Measurements from ENCODE around the gene BRF1.

BRF1 gene

DNA sequence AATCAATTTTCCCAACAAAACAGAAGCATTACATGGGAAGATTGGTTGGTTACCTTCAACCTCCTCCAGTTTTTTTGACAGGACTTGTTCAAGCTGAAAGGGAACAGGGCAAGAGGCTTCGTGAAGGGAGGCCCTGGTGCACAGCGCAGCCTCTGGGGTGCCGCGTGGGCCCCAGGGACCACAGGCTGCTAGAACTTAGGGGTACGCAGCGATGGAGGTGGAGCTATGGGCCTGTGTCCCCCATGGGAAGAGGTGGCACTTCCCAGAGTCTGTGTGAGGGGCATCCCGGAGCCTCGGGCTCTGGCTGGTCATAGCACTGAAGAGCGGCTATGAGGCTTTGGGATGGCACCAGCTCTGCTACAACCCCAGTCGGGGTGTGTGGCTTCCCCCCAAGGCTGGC lies 74.6 kb downstream of the BRF1 start:
- H3K4me1 ChIP-seq (ENCODE audit: control insufficient read depth, insufficient read depth, low read depth, low read length) = peaks cover 4% of the 10 kb centered on the region
- H3K27me3 ChIP-seq (ENCODE audit: control insufficient read depth in 1 of 2, insufficient read depth in 1 of 2, low read length in 2 of 2) = no peaks in the 10 kb centered on the region
- peaks cover 26 to 43% of the 10 kb centered on the region in 2 experiments for H3K36me3 ChIP-seq (ENCODE audit: control insufficient read depth in 1 of 2, insufficient read depth in 2 of 2, low read depth in 1 of 2, low read length in 2 of 2)
- no peak overlapping the region for H3K4ac ChIP-seq (ENCODE audit: low read depth in 1 of 2, low read length in 2 of 2)
- H2BK15ac ChIP-seq (ENCODE audit: low read depth, poor library complexity, severe bottlenecking) = no peak overlapping the region
- H2BK12ac ChIP-seq (ENCODE audit: low read length in 2 of 2) = no peak overlapping the region
- H3K23ac ChIP-seq (ENCODE audit: low read length in 2 of 2) = no peak overlapping the region
- 88% methylated on average over 10 of the region's 10 CpGs for WGBS
- peaks cover 3% of the 10 kb centered on the region for H3K79me1 ChIP-seq (replicated peaks; ENCODE audit: low read length, poor library complexity, severe bottlenecking)
- no peak overlapping the region for H4K91ac ChIP-seq (ENCODE audit: low read length)
- H2AFZ ChIP-seq (ENCODE audit: low read depth, low read length) = no peak overlapping the region
- no peak overlapping the region for H4K8ac ChIP-seq (ENCODE audit: low read length)
- H2BK120ac ChIP-seq (ENCODE audit: low read depth, low read length) = no peak overlapping the region
- H3K9ac ChIP-seq (ENCODE audit: low read length) = no peak overlapping the region
- H3K9me3 ChIP-seq (ENCODE audit: control insufficient read depth, low read length) = no peaks in the 10 kb centered on the region
- no peak overlapping the region for H3K27ac ChIP-seq (ENCODE audit: low read length, poor library complexity, severe bottlenecking)
- H3K18ac ChIP-seq (ENCODE audit: low read depth in 1 of 2, low read length in 2 of 2) = no peak overlapping the region
- no peak overlapping the region for H2BK5ac ChIP-seq (ENCODE audit: low read depth, low read length, poor library complexity, severe bottlenecking)
- H2AK5ac ChIP-seq (ENCODE audit: low read length, severe bottlenecking) = no peak overlapping the region
- H3K4me2 ChIP-seq (ENCODE audit: low read length, poor library complexity, severe bottlenecking) = no peak overlapping the region
- H3K4me3 ChIP-seq (ENCODE audit: insufficient read depth in 1 of 2, low read depth in 1 of 2, low read length in 2 of 2) = no peak overlapping the region
- H3K14ac ChIP-seq (ENCODE audit: low read length in 2 of 2) = no peak overlapping the region
- no peak for DNase-seq

DNA sequence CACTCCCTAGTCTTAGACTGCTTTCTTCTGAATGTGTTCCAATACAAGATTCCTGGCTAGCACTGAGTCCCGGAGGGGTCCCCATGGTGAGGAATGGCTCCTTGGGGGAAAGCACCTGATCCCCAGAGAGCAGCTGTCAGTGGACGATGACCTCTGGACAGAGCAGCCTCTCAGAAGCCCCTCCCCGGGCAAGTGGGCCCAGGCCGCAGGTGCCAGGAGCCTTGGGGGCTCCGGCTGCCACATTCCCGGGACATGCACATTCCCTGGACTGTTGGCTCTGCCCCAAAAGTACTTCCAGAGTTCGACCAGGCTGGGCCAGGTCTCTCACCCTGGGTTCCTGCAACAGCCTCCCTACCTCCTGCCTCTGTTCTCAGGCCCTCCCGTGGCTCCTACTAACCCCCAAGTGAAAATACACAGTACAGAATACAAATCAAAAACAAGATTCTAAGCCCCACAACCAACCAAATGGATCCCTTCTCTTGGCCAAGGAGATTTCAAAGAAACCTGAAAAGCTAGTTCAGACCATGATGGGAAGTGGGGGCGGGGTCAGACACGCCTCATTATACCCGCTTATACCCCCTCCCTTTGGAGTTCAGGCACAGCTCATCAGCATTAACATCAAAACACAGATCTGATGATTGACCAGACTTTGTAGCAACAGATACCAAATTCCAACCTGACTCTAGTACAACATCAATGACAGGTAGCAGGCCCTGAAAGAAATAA lies 75.8 kb downstream of the BRF1 start:
- no peak overlapping the region for H3K4ac ChIP-seq (ENCODE audit: low read depth in 1 of 2, low read length in 2 of 2)

DNA sequence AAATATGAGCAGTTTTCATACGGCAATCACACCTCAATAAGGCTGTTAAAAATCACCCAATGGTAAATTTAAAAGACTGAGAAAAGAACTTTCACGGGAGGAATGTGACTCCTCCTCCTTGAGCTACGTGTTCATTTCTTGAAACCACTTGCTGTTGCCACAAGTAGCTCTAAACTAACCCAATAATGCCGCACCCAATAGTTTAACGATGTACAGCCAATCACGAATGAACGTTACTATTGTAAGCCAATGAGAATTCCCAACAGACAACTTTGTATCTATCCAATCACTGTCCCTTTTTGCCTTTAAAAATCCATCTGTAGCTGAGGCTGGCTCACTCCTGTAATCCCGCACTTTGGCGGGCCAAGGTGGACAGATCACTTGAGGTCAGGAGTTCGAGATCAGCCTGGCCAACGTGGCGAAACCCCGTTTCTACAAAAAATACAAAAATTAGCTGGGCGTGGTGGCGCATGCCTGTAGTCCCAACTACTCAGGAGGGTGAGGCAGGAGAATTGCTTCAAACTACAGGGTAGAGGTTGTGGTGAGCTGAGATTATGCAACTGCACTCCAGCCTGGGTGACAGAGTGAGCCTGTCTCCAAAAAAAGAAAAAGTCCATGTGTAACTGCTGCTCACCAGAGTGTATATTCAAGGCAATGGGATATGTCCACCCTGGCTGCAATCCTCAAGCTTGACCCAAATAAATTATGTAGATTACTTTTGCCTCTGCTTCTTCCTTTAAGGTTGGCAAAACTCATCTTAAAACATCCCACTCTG lies 76.8 kb downstream of the BRF1 start:
- Histone ChIP-seq H2BK5ac (ENCODE audit: low read depth, low read length, poor library complexity, severe bottlenecking) (no peak overlapping the region), H3K79me1 (replicated peaks; ENCODE audit: low read length, poor library complexity, severe bottlenecking) (peaks cover 5% of the 10 kb centered on the region), H2AK5ac (ENCODE audit: low read length, severe bottlenecking) (no peak overlapping the region), H4K91ac (ENCODE audit: low read length) (no peak overlapping the region), H2AFZ (ENCODE audit: low read depth, low read length) (no peak overlapping the region), H3K23ac (ENCODE audit: low read length in 2 of 2) (no peak overlapping the region), H3K27ac (ENCODE audit: low read length, poor library complexity, severe bottlenecking) (no peak overlapping the region), H2BK120ac (ENCODE audit: low read depth, low read length) (no peak overlapping the region), H3K4ac (ENCODE audit: low read depth in 1 of 2, low read length in 2 of 2) (no peak overlapping the region), H2BK12ac (ENCODE audit: low read length in 2 of 2) (no peak overlapping the region), H3K4me3 (ENCODE audit: insufficient read depth in 1 of 2, low read depth in 1 of 2, low read length in 2 of 2) (no peak overlapping the region), H2BK15ac (ENCODE audit: low read depth, poor library complexity, severe bottlenecking) (no peak overlapping the region), H3K27me3 (ENCODE audit: control insufficient read depth in 1 of 2, insufficient read depth in 1 of 2, low read length in 2 of 2) (no peaks in the 10 kb centered on the region), H3K9me3 (ENCODE audit: control insufficient read depth, low read length) (no peaks in the 10 kb centered on the region), H4K8ac (ENCODE audit: low read length) (no peak overlapping the region), H3K14ac (ENCODE audit: low read length in 2 of 2) (no peak overlapping the region), H3K4me2 (ENCODE audit: low read length, poor library complexity, severe bottlenecking) (no peak overlapping the region), H3K18ac (ENCODE audit: low read depth in 1 of 2, low read length in 2 of 2) (no peak overlapping the region), H3K9ac (ENCODE audit: low read length) (no peak overlapping the region), H3K4me1 (ENCODE audit: control insufficient read depth, insufficient read depth, low read depth, low read length) (peaks cover 8% of the 10 kb centered on the region), H3K36me3 (ENCODE audit: control insufficient read depth in 1 of 2, insufficient read depth in 2 of 2, low read depth in 1 of 2, low read length in 2 of 2) (peaks cover 48 to 58% of the 10 kb centered on the region in 2 experiments)
- DNase-seq = no peak
- whole genome bisulfite sequencing = 98% methylated on average over 15 of the region's 15 CpGs

More for the DNA sequence above, 75.8 kb downstream of the BRF1 start:
- Histone ChIP-seq H3K4me3 (ENCODE audit: insufficient read depth in 1 of 2, low read depth in 1 of 2, low read length in 2 of 2) (no peak overlapping the region), H3K14ac (ENCODE audit: low read length in 2 of 2) (no peak overlapping the region), H3K4me2 (ENCODE audit: low read length, poor library complexity, severe bottlenecking) (no peak overlapping the region), H3K27ac (ENCODE audit: low read length, poor library complexity, severe bottlenecking) (no peak overlapping the region), H2AFZ (ENCODE audit: low read depth, low read length) (no peak overlapping the region), H4K8ac (ENCODE audit: low read length) (no peak overlapping the region), H3K9me3 (ENCODE audit: control insufficient read depth, low read length) (no peaks in the 10 kb centered on the region), H3K4me1 (ENCODE audit: control insufficient read depth, insufficient read depth, low read depth, low read length) (peaks cover 8% of the 10 kb centered on the region), H2BK5ac (ENCODE audit: low read depth, low read length, poor library complexity, severe bottlenecking) (no peak overlapping the region), H2BK12ac (ENCODE audit: low read length in 2 of 2) (no peak overlapping the region), H2AK5ac (ENCODE audit: low read length, severe bottlenecking) (no peak overlapping the region), H3K23ac (ENCODE audit: low read length in 2 of 2) (no peak overlapping the region), H3K18ac (ENCODE audit: low read depth in 1 of 2, low read length in 2 of 2) (no peak overlapping the region), H3K27me3 (ENCODE audit: control insufficient read depth in 1 of 2, insufficient read depth in 1 of 2, low read length in 2 of 2) (no peaks in the 10 kb centered on the region), H4K91ac (ENCODE audit: low read length) (no peak overlapping the region), H3K9ac (ENCODE audit: low read length) (no peak overlapping the region), H2BK15ac (ENCODE audit: low read depth, poor library complexity, severe bottlenecking) (no peak overlapping the region), H2BK120ac (ENCODE audit: low read depth, low read length) (no peak overlapping the region), H3K79me1 (replicated peaks; ENCODE audit: low read length, poor library complexity, severe bottlenecking) (peaks cover 5% of the 10 kb centered on the region), H3K36me3 (ENCODE audit: control insufficient read depth in 1 of 2, insufficient read depth in 2 of 2, low read depth in 1 of 2, low read length in 2 of 2) (peaks cover 37 to 50% of the 10 kb centered on the region in 2 experiments)
- DNase-seq = no peak
- 96% methylated on average over 11 of the region's 11 CpGs for WGBS

DNA sequence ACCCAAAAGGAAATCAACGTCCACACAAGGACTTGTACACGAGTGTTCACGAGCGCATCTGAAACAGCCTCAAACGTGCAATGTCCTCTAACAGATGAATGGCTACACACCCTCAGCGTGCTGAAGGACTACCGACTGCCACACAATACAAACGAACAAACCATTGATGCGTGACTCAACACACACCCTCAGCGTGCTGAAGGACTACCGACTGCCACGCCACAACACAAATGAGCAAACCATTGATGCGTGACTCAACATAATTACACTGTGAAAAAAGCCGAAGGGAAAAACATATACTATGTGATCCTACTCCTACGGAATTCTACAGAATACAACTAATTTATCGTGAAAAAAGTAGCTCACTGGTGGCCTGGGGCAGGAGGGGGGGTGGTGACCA lies 77.5 kb downstream of the BRF1 start:
- H3K4ac ChIP-seq (ENCODE audit: low read depth in 1 of 2, low read length in 2 of 2) = no peak overlapping the region
- peaks cover 51 to 65% of the 10 kb centered on the region in 2 experiments for H3K36me3 ChIP-seq (ENCODE audit: control insufficient read depth in 1 of 2, insufficient read depth in 2 of 2, low read depth in 1 of 2, low read length in 2 of 2)
- H2BK12ac ChIP-seq (ENCODE audit: low read length in 2 of 2) = no peak overlapping the region
- H3K4me3 ChIP-seq (ENCODE audit: insufficient read depth in 1 of 2, low read depth in 1 of 2, low read length in 2 of 2) = no peak overlapping the region
- H3K18ac ChIP-seq (ENCODE audit: low read depth in 1 of 2, low read length in 2 of 2) = no peak overlapping the region
- H3K9ac ChIP-seq (ENCODE audit: low read length) = no peak overlapping the region
- no peak overlapping the region for H4K8ac ChIP-seq (ENCODE audit: low read length)
- DNase-seq = peak; percentile 51
- WGBS = 80% methylated on average over 14 of the region's 16 CpGs
- peaks cover 8% of the 10 kb centered on the region for H3K4me1 ChIP-seq (ENCODE audit: control insufficient read depth, insufficient read depth, low read depth, low read length)
- no peak overlapping the region for H3K4me2 ChIP-seq (ENCODE audit: low read length, poor library complexity, severe bottlenecking)
- no peak overlapping the region for H2BK120ac ChIP-seq (ENCODE audit: low read depth, low read length)
- no peaks in the 10 kb centered on the region for H3K9me3 ChIP-seq (ENCODE audit: control insufficient read depth, low read length)
- H2AFZ ChIP-seq (ENCODE audit: low read depth, low read length) = no peak overlapping the region
- H2AK5ac ChIP-seq (ENCODE audit: low read length, severe bottlenecking) = no peak overlapping the region
- H3K23ac ChIP-seq (ENCODE audit: low read length in 2 of 2) = peak overlapping the region in 1 of 2 experiments; percentile 57
- H4K91ac ChIP-seq (ENCODE audit: low read length) = no peak overlapping the region
- no peak overlapping the region for H3K27ac ChIP-seq (ENCODE audit: low read length, poor library complexity, severe bottlenecking)
- peaks cover 5% of the 10 kb centered on the region for H3K79me1 ChIP-seq (replicated peaks; ENCODE audit: low read length, poor library complexity, severe bottlenecking)
- H2BK15ac ChIP-seq (ENCODE audit: low read depth, poor library complexity, severe bottlenecking) = no peak overlapping the region
- no peak overlapping the region for H3K14ac ChIP-seq (ENCODE audit: low read length in 2 of 2)
- H3K27me3 ChIP-seq (ENCODE audit: control insufficient read depth in 1 of 2, insufficient read depth in 1 of 2, low read length in 2 of 2) = no peaks in the 10 kb centered on the region
- H2BK5ac ChIP-seq (ENCODE audit: low read depth, low read length, poor library complexity, severe bottlenecking) = no peak overlapping the region

Measured in mesenchymal stem cell (in vitro differentiated cells and primary cell).